HEK293 (cell line): ENCODE results near the gene HSPA4.

Source experiments
- KLF9 ChIP-seq: fragments of 450-650 bp; formaldehyde crosslinking; IDR thresholded peaks from 2 replicates; pipeline ENCODE4 v1.5.1; 2016; ENCODE audit warnings: missing biosample characterization, missing genetic modification characterization, low read depth
- PBX3 ChIP-seq: sonication (generic); formaldehyde crosslinking; IDR thresholded peaks from 2 replicates; pipeline ENCODE4 v1.8.1; 2022; ENCODE audit warnings: mild to moderate bottlenecking, moderate library complexity, missing genetic modification reagents
- SP3 ChIP-seq: fragments of 450-650 bp; formaldehyde crosslinking; IDR thresholded peaks from 2 replicates; pipeline ENCODE4 v1.5.1; 2016; ENCODE audit warnings: missing biosample characterization, missing genetic modification characterization
- TRIM28 ChIP-seq: IDR thresholded peaks from 2 replicates; pipeline ENCODE4 v1.6.1; 2011; ENCODE audit warnings: low read length, control low read depth, borderline replicate concordance
- ZBTB1 ChIP-seq: fragments of 450-650 bp; formaldehyde crosslinking; IDR thresholded peaks from 2 replicates; pipeline ENCODE4 v1.5.1; 2016; ENCODE audit warnings: missing biosample characterization, missing genetic modification characterization
- ZFP41 ChIP-seq: fragments of 450-650 bp; formaldehyde crosslinking; IDR thresholded peaks from 2 replicates; pipeline ENCODE4 v1.5.1; 2016; ENCODE audit warnings: missing biosample characterization, missing genetic modification characterization, borderline replicate concordance
- ZNF112 ChIP-seq: fragments of 450-650 bp; formaldehyde crosslinking; IDR thresholded peaks from 2 replicates; pipeline ENCODE4 v1.5.0; 2017; ENCODE audit warnings: missing biosample characterization, missing genetic modification characterization
- ZNF138 ChIP-seq: fragments of 450-650 bp; formaldehyde crosslinking; IDR thresholded peaks from 2 replicates; pipeline ENCODE4 v1.5.1; 2016; ENCODE audit warnings: missing biosample characterization, missing genetic modification characterization, borderline replicate concordance
- ZNF18 ChIP-seq: fragments of 450-650 bp; formaldehyde crosslinking; IDR thresholded peaks from 2 replicates; pipeline ENCODE4 v1.5.1; 2016; ENCODE audit warnings: missing biosample characterization, missing genetic modification characterization
- ZNF2 ChIP-seq: fragments of 450-650 bp; formaldehyde crosslinking; IDR thresholded peaks from 2 replicates; pipeline ENCODE4 v1.5.1; 2016; ENCODE audit warnings: missing biosample characterization, missing genetic modification characterization
- ZNF211 ChIP-seq: fragments of 450-650 bp; formaldehyde crosslinking; IDR thresholded peaks from 2 replicates; pipeline ENCODE4 v1.5.1; 2016; ENCODE audit warnings: low read depth, missing biosample characterization, missing genetic modification characterization
- ZNF239 ChIP-seq: fragments of 450-650 bp; formaldehyde crosslinking; IDR thresholded peaks from 2 replicates; pipeline ENCODE4 v1.5.1; 2016; ENCODE audit warnings: missing biosample characterization, missing genetic modification characterization
- ZNF26 ChIP-seq: fragments of 450-650 bp; formaldehyde crosslinking; IDR thresholded peaks from 2 replicates; pipeline ENCODE4 v1.5.1; 2016; ENCODE audit warnings: missing biosample characterization, missing genetic modification characterization
- ZNF266 ChIP-seq: fragments of 450-650 bp; formaldehyde crosslinking; IDR thresholded peaks from 2 replicates; pipeline ENCODE4 v1.5.1; 2016; ENCODE audit warnings: missing biosample characterization, missing genetic modification characterization, low read depth
- ZNF302 ChIP-seq: fragments of 450-650 bp; formaldehyde crosslinking; IDR thresholded peaks from 2 replicates; pipeline ENCODE4 v1.5.1; 2016; ENCODE audit warnings: missing biosample characterization, missing genetic modification characterization, low read depth
- ZNF37A ChIP-seq: fragments of 450-650 bp; IDR thresholded peaks from 2 replicates; pipeline ENCODE4 v1.5.1; 2018; ENCODE audit warnings: missing biosample characterization, missing genetic modification characterization
- ZNF394 ChIP-seq: fragments of 450-650 bp; formaldehyde crosslinking; IDR thresholded peaks from 2 replicates; pipeline ENCODE4 v1.5.1; 2016; ENCODE audit warnings: missing biosample characterization, missing genetic modification characterization, mild to moderate bottlenecking, moderate library complexity, borderline replicate concordance
- ZNF416 ChIP-seq: fragments of 450-650 bp; formaldehyde crosslinking; IDR thresholded peaks from 2 replicates; pipeline ENCODE4 v1.5.1; 2016; ENCODE audit warnings: missing biosample characterization, missing genetic modification characterization
- ZNF530 ChIP-seq: fragments of 450-650 bp; formaldehyde crosslinking; IDR thresholded peaks from 2 replicates; pipeline ENCODE4 v1.5.1; 2016; ENCODE audit warnings: low read depth, missing biosample characterization, missing genetic modification characterization
- ZNF585B ChIP-seq: fragments of 450-650 bp; formaldehyde crosslinking; IDR thresholded peaks from 2 replicates; pipeline ENCODE4 v1.5.1; 2016; ENCODE audit warnings: missing biosample characterization, missing genetic modification characterization
- ZNF626 ChIP-seq: fragments of 450-650 bp; sonication (Bioruptor Pico); formaldehyde crosslinking; IDR thresholded peaks from 2 replicates; pipeline ENCODE4 v1.5.1; 2018; ENCODE audit warnings: missing biosample characterization, missing genetic modification characterization, inconsistent platforms
- ZNF707 ChIP-seq: fragments of 450-650 bp; formaldehyde crosslinking; IDR thresholded peaks from 2 replicates; pipeline ENCODE4 v1.5.1; 2016; ENCODE audit warnings: missing biosample characterization, missing genetic modification characterization
- ZNF777 ChIP-seq: fragments of 450-650 bp; formaldehyde crosslinking; IDR thresholded peaks from 2 replicates; pipeline ENCODE4 v1.5.1; 2017; ENCODE audit warnings: missing biosample characterization, missing genetic modification characterization, borderline replicate concordance
- ZSCAN5A ChIP-seq: fragments of 450-650 bp; formaldehyde crosslinking; IDR thresholded peaks from 2 replicates; pipeline ENCODE4 v1.5.1; 2016; ENCODE audit warnings: missing biosample characterization, missing genetic modification characterization
- TF ChIP-seq, protein P1 (sequence below): fragments of 450-650 bp; formaldehyde crosslinking; IDR thresholded peaks from 2 replicates; pipeline ENCODE4 v1.5.1; 2016; ENCODE audit warnings: missing biosample characterization, missing genetic modification characterization
- TF ChIP-seq, protein P2 (sequence below): fragments of 450-650 bp; formaldehyde crosslinking; IDR thresholded peaks from 2 replicates; pipeline ENCODE4 v1.5.1; 2016; ENCODE audit warnings: missing biosample characterization, missing genetic modification characterization, borderline replicate concordance
- TF ChIP-seq, protein P3 (sequence below): fragments of 450-650 bp; IDR thresholded peaks from 2 replicates; pipeline ENCODE4 v1.5.1; 2018; ENCODE audit warnings: missing biosample characterization, missing genetic modification characterization
- TF ChIP-seq, protein P4 (sequence below): fragments of 450-650 bp; formaldehyde crosslinking; conservative IDR thresholded peaks from 2 replicates; pipeline ENCODE4 v1.5.1; 2016; ENCODE audit warnings: low read depth, missing biosample characterization, missing genetic modification characterization

HSPA4 gene

GRCh38 chr5:133111299-133111698 is 59.5 kb downstream of the HSPA4 start (continued):
- TF ChIP-seq, protein P1, sequence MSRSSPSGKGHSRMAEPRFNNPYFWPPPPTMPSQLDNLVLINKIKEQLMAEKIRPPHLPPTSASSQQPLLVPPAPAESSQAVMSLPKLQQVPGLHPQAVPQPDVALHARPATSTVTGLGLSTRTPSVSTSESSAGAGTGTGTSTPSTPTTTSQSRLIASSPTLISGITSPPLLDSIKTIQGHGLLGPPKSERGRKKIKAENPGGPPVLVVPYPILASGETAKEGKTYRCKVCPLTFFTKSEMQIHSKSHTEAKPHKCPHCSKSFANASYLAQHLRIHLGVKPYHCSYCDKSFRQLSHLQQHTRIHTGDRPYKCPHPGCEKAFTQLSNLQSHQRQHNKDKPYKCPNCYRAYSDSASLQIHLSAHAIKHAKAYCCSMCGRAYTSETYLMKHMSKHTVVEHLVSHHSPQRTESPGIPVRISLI (tag by site-specific recombination): no peak
- TF ChIP-seq ZNF416 (tag by site-specific recombination) (no peak), ZFP41 (no peak), PBX3 (CRISPR knock-in tag) (no peak), ZNF18 (tag by site-specific recombination) (no peak), ZNF707 (tag by site-specific recombination) (no peak), ZNF2 (peak; percentile 82; the same call in 1 of the 2 replicates), ZNF211 (tag by site-specific recombination) (no peak), ZNF112 (tag by site-specific recombination) (no peak), SP3 (tag by site-specific recombination) (no peak), ZNF626 (tag by site-specific recombination) (no peak), ZNF530 (tag by site-specific recombination) (no peak), ZNF138 (tag by site-specific recombination) (no peak), KLF9 (tag by site-specific recombination) (no peak), TRIM28 (no peak), ZNF777 (tag by site-specific recombination) (no peak), ZNF394 (tag by site-specific recombination) (peak; percentile 41; the same call in 1 of the 2 replicates), ZBTB1 (no peak), ZNF266 (tag by site-specific recombination) (no peak), ZNF302 (no peak), ZNF26 (tag by site-specific recombination) (no peak), ZNF239 (tag by site-specific recombination) (no peak), ZNF585B (tag by site-specific recombination) (no peak), ZSCAN5A (tag by site-specific recombination) (no peak), ZNF37A (tag by site-specific recombination) (no peak)
- TF ChIP-seq, protein P2, sequence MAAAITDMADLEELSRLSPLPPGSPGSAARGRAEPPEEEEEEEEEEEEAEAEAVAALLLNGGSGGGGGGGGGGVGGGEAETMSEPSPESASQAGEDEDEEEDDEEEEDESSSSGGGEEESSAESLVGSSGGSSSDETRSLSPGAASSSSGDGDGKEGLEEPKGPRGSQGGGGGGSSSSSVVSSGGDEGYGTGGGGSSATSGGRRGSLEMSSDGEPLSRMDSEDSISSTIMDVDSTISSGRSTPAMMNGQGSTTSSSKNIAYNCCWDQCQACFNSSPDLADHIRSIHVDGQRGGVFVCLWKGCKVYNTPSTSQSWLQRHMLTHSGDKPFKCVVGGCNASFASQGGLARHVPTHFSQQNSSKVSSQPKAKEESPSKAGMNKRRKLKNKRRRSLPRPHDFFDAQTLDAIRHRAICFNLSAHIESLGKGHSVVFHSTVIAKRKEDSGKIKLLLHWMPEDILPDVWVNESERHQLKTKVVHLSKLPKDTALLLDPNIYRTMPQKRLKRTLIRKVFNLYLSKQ (tag by site-specific recombination): no peak
- TF ChIP-seq, protein P3, sequence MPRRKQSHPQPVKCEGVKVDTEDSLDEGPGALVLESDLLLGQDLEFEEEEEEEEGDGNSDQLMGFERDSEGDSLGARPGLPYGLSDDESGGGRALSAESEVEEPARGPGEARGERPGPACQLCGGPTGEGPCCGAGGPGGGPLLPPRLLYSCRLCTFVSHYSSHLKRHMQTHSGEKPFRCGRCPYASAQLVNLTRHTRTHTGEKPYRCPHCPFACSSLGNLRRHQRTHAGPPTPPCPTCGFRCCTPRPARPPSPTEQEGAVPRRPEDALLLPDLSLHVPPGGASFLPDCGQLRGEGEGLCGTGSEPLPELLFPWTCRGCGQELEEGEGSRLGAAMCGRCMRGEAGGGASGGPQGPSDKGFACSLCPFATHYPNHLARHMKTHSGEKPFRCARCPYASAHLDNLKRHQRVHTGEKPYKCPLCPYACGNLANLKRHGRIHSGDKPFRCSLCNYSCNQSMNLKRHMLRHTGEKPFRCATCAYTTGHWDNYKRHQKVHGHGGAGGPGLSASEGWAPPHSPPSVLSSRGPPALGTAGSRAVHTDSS: no peak
- TF ChIP-seq, protein P4, sequence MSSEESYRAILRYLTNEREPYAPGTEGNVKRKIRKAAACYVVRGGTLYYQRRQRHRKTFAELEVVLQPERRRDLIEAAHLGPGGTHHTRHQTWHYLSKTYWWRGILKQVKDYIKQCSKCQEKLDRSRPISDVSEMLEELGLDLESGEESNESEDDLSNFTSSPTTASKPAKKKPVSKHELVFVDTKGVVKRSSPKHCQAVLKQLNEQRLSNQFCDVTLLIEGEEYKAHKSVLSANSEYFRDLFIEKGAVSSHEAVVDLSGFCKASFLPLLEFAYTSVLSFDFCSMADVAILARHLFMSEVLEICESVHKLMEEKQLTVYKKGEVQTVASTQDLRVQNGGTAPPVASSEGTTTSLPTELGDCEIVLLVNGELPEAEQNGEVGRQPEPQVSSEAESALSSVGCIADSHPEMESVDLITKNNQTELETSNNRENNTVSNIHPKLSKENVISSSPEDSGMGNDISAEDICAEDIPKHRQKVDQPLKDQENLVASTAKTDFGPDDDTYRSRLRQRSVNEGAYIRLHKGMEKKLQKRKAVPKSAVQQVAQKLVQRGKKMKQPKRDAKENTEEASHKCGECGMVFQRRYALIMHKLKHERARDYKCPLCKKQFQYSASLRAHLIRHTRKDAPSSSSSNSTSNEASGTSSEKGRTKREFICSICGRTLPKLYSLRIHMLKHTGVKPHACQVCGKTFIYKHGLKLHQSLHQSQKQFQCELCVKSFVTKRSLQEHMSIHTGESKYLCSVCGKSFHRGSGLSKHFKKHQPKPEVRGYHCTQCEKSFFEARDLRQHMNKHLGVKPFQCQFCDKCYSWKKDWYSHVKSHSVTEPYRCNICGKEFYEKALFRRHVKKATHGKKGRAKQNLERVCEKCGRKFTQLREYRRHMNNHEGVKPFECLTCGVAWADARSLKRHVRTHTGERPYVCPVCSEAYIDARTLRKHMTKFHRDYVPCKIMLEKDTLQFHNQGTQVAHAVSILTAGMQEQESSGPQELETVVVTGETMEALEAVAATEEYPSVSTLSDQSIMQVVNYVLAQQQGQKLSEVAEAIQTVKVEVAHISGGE (tag by site-specific recombination): no peak
